GM23248 (cell line): ENCODE data around the gene SLC40A1.

Experiments used
- EZH2 ChIP-seq: fragments of 200-600 bp; sonication (generic); IDR thresholded peaks from 2 replicates; pipeline ENCODE4 v1.6.1; 2018; ENCODE audit warnings: antibody characterized with exemption, mild to moderate bottlenecking; ENCODE audit not compliant: insufficient read depth, poor library complexity, severe bottlenecking
- EZH2phosphoT487 ChIP-seq: fragments of 200-600 bp; sonication (generic); IDR thresholded peaks from 2 replicates; pipeline ENCODE4 v1.6.1; 2018; ENCODE audit warnings: antibody characterized with exemption, moderate library complexity, mild to moderate bottlenecking, low read depth; ENCODE audit not compliant: insufficient read depth

GRCh38 chr2:189540551-189540950 is 40.0 kb downstream of the SLC40A1 start:
- TF ChIP-seq EZH2 (no peak), EZH2phosphoT487 (no peak)
